Measurements from ENCODE around the gene ADCK2. TPM values are rescaled to one million over a fixed set of nuclear protein-coding genes. Genes with fewer than 3 reads are reported as not detected.

Gene ADCK2
- total RNA-seq, 1 donor from 2014 or later = 7.8 TPM

DNA sequence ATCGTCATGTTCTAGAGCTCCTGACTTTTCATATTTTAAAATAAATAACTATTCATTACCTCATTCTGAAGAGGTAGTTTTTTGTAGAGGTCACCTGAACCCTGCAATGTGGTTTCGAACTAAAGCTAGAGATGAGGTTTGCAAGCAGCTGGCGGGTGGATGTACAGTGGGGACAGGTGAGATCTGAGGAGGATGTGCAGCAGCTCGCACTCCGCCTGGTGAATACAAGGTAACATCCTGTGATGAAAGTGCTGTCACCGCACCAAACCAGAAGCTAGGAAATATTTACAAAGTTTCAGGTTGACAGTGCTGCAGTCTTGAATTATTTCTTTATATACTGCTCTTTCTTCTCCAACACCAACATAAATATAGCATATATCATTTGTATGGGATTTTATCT, 50.3 kb downstream of the ADCK2 start:
- no peak overlapping the region for H2AFZ ChIP-seq (replicated peaks)
- peaks cover 12% of the 10 kb centered on the region for H3K4me1 ChIP-seq
- no peaks in the 10 kb centered on the region for H3K9me3 ChIP-seq (ENCODE audit: low read depth)
- Mint-ChIP-seq H3K27me3 (ENCODE audit: insufficient read depth, low read depth) (no peaks in the 10 kb centered on the region), H3K27ac (no peak overlapping the region), H3K9me3 (no peaks in the 10 kb centered on the region), H3K4me3 (no peak overlapping the region), H3K36me3 (peaks cover 4% of the 10 kb centered on the region), H3K4me1 (no peaks in the 10 kb centered on the region)
- no peak overlapping the region for H3K4me2 ChIP-seq
- H3K79me2 ChIP-seq (ENCODE audit: low read depth) = no peaks in the 10 kb centered on the region
- TF ChIP-seq EZH2 (IDR thresholded peaks at IDR 0.05) (no peak), EZH2phosphoT487 (IDR thresholded peaks at IDR 0.05) (no peak)
- TF ChIP-seq, protein P1, sequence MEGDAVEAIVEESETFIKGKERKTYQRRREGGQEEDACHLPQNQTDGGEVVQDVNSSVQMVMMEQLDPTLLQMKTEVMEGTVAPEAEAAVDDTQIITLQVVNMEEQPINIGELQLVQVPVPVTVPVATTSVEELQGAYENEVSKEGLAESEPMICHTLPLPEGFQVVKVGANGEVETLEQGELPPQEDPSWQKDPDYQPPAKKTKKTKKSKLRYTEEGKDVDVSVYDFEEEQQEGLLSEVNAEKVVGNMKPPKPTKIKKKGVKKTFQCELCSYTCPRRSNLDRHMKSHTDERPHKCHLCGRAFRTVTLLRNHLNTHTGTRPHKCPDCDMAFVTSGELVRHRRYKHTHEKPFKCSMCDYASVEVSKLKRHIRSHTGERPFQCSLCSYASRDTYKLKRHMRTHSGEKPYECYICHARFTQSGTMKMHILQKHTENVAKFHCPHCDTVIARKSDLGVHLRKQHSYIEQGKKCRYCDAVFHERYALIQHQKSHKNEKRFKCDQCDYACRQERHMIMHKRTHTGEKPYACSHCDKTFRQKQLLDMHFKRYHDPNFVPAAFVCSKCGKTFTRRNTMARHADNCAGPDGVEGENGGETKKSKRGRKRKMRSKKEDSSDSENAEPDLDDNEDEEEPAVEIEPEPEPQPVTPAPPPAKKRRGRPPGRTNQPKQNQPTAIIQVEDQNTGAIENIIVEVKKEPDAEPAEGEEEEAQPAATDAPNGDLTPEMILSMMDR (IDR thresholded peaks at IDR 0.05) = no peak
- no peaks in the 10 kb centered on the region for H3K36me3 ChIP-seq
- peaks cover 17% of the 10 kb centered on the region for H3F3A ChIP-seq (ENCODE audit: low read depth)
- DNase-seq (ENCODE audit: low spot score) = no peak
- no peak overlapping the region for H3K9ac ChIP-seq
- no peak overlapping the region for H3K27ac ChIP-seq
- no peak overlapping the region for H3K4me3 ChIP-seq
- H3K27me3 ChIP-seq = no peaks in the 10 kb centered on the region
- H4K20me1 ChIP-seq (ENCODE audit: low read depth) = no peaks in the 10 kb centered on the region

DNA sequence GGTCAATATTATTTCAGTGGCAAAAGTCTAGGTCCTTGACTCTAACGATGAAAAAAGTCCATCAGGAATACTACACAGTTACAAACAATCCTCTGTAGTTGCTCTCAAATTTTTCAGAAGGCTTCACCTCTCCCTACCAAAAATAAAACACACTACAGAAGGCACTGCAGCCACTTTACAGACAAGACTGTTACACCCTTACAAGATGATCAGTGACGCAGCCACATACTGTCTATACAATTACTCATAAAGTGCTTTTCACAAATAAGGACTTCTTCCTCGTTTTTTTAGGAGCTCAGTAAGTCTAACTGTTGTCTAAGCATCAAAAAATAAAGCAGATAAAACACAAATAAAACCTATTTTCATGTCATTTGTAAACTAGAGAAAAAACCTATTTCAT, 50.8 kb downstream of the ADCK2 start:
- no peaks in the 10 kb centered on the region for H3K4me1 Mint-ChIP-seq

DNA sequence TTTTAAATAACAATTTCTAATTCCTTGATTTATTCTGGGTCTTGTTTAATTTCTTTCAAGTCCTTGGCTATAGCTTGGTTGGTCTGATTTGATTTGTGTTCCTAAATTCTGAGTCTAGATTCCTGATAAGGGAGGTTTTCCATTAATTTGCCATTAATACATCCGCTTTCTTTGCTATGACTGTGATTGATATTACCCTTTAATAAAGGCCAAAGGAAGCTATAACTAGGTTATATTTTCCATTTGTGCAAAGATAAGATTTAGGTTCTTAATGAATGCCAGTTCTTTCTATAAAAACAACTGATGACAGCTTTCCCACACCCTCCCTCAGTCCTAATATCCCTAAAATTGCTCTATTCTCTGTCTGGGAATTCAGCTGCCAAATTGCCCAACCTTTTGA, 52.0 kb downstream of the ADCK2 start:
- H4K20me1 ChIP-seq (ENCODE audit: low read depth) = no peaks in the 10 kb centered on the region
- no peak overlapping the region for H3K27ac ChIP-seq
- no peak overlapping the region for H3K4me2 ChIP-seq
- H3F3A ChIP-seq (ENCODE audit: low read depth) = peaks cover 20% of the 10 kb centered on the region
- no peak overlapping the region for H3K4me3 ChIP-seq
- no peak overlapping the region for H3K4me3 Mint-ChIP-seq
- H2AFZ ChIP-seq (replicated peaks) = no peak overlapping the region
- no peak for DNase-seq (ENCODE audit: low spot score)
- no peak overlapping the region for H3K27ac Mint-ChIP-seq
- no peaks in the 10 kb centered on the region for H3K27me3 ChIP-seq
- no peaks in the 10 kb centered on the region for H3K9me3 ChIP-seq (ENCODE audit: low read depth)
- H3K79me2 ChIP-seq (ENCODE audit: low read depth) = no peaks in the 10 kb centered on the region
- H3K9me3 Mint-ChIP-seq = no peaks in the 10 kb centered on the region
- H3K36me3 ChIP-seq = no peaks in the 10 kb centered on the region
- H3K4me1 Mint-ChIP-seq = no peaks in the 10 kb centered on the region
- H3K27me3 Mint-ChIP-seq (ENCODE audit: insufficient read depth, low read depth) = no peaks in the 10 kb centered on the region
- no peak for TF ChIP-seq EZH2phosphoT487 (IDR thresholded peaks at IDR 0.05)
- no peak for TF ChIP-seq EZH2 (IDR thresholded peaks at IDR 0.05)
- TF ChIP-seq, protein P1 (IDR thresholded peaks at IDR 0.05) = no peak
- no peak overlapping the region for H3K9ac ChIP-seq
- H3K36me3 Mint-ChIP-seq = peaks cover 5% of the 10 kb centered on the region
- peaks cover 18% of the 10 kb centered on the region for H3K4me1 ChIP-seq

More for the DNA sequence above, 50.8 kb downstream of the ADCK2 start:
- Histone ChIP-seq H2AFZ (replicated peaks) (no peak overlapping the region), H3K4me2 (no peak overlapping the region), H3K36me3 (no peaks in the 10 kb centered on the region), H3K4me1 (peaks cover 18% of the 10 kb centered on the region), H4K20me1 (ENCODE audit: low read depth) (no peaks in the 10 kb centered on the region), H3K9ac (no peak overlapping the region), H3K27ac (no peak overlapping the region), H3K9me3 (ENCODE audit: low read depth) (no peaks in the 10 kb centered on the region), H3K4me3 (no peak overlapping the region), H3F3A (ENCODE audit: low read depth) (peaks cover 20% of the 10 kb centered on the region), H3K79me2 (ENCODE audit: low read depth) (no peaks in the 10 kb centered on the region), H3K27me3 (no peaks in the 10 kb centered on the region)
- TF ChIP-seq, protein P1 (IDR thresholded peaks at IDR 0.05) = no peak
- TF ChIP-seq EZH2phosphoT487 (IDR thresholded peaks at IDR 0.05) (no peak), EZH2 (IDR thresholded peaks at IDR 0.05) (no peak)
- Mint-ChIP-seq H3K4me3 (no peak overlapping the region), H3K27ac (no peak overlapping the region), H3K36me3 (peaks cover 4% of the 10 kb centered on the region), H3K27me3 (ENCODE audit: insufficient read depth, low read depth) (no peaks in the 10 kb centered on the region), H3K9me3 (no peaks in the 10 kb centered on the region)
- DNase-seq (ENCODE audit: low spot score) = no peak

Measured in neural progenitor cell (in vitro differentiated cells).